Activated CD4-positive, CD25-positive, alpha-beta regulatory T cell (primary cell): ENCODE data around the gene PSKH1.
A peak's percentile ranks its signal among the peaks of the same experiment; 100 is the strongest.
"Not testable (repeated sequence)": the region's sequence is repeated elsewhere in the genome, so short reads cannot be mapped to it uniquely, and the experiment has no call there.

Source experiments
- DNase-seq, 4 experiments: peaks; one replicate each; lab custom pipeline; 2025; lab: John Stamatoyannopoulos, UW

PSKH1 gene

DNA sequence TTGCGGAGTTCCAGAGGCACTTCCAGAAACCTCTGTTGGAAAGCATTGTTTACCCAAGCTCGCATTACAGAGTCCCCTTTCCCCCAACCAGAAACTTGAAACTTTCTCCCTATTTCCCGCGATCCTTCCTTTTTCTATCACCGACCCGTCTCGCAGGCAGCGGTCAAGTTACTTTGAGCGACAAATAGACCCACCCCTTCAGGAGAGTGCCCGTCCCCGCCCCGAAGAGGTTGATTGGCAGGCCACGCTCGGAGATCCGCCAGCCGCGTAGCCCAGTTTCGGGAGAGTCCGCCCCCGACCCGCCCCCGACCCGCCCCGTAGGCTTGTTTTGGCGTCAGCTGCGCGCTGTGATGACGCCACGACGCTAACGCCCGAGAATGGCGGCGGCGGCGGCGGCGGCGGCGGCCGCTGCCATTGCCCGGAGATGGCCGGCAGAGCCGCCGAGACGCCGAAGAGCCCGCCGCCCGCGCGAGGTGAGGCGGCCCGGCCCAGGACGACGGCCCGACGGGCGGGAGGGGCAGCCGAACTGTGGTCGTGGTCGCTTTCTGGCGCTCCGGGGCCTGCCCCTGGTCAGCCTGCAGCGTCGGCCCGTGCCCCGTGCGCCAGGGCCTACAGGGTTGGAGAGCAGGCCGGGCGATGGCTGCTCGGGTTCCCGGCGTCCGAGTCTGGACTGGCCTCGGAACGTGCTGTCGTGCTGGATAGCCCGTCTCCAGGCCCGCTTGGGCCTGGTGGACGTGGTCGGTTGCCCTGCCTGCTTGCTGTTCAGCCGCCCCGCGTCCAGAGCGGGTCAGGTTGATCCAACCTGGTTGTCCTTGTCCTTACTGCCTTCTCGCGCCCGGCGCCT lies at the start of gene PSKH1:
TSS of gene PSKH1 (plus strand) at position 356 of the 844 bp plus-strand sequence. CDS start 15,496 bp downstream, outside the sequence.
- peak; percentile 91 to 96 (median 93) for DNase-seq

DNA sequence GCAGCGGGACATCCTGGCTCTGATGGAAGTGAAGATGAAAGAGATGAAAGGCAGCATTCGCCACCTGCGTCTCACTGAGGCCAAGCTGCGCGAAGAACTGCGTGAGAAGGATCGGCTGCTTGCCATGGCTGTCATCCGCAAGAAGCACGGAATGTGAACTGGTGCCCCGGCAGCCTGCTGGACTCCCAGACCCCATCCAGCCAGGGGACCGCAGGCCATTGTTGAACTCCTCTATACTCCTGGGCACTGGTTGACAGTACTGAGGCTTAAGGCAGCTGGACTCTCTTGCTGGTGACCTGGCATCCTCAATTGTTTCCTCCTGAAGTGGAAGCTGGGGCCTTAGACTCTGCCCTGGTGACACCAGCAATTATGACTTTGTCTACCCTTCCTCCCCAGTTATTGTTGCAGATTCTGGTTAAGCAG lies 49.7 kb upstream of the PSKH1 start:
- DNase-seq, result no peak

- DNase-seq, result no peak
Measured at GRCh38 chr16:67844497-67844896, 48.6 kb upstream of the PSKH1 start.

DNA sequence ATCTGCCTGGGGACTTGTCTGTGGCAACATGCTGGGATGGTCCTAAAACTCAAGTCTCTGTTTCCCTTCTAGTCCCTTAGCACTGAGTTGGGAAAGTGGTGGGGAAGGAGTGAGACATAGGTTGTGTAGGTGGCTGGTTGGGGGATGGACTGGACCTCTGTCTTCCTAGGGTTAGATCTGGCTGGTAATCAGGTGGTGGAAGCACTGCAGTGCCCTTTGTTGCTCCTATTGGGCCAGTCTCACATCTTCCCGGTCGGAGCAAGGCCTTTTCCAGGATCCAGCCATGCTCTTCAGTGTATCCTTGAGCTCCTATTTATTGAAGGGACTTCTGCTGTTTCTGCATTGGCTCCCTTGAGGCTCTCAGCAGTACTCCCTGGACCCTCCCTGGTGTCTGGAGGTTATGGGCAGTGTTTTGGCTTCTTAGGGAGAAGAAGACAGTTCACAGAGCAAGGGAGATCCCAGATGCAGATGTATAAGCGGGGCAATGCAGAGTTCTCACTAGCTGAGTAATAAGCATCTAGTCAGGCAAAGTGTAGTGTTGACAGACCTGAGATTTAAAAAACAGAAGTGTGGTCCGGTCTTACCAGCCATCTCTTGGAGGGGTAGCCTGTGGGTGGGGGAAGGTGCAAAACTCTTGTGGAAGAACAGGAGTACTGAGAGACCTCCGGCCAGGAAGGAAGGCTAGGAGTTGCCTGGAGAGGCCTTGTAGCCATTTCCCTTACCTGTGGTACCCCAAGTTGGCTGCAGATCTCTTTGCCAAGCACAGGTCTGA lies 47.6 kb upstream of the PSKH1 start:
- no peak for DNase-seq

DNA sequence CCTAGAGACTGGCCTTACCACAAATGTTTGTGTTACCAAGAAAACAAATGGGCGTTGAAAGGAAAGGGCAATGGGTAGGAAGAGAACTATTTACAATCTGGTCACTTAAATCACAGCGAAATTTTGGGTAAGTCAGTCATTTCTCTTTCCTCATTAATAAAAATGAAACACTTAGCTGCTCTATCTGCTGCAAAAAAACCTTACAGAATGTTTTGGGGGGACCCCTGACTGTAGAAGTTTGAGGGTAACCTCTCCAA lies 47.1 kb upstream of the PSKH1 start:
- no peak for DNase-seq

DNA sequence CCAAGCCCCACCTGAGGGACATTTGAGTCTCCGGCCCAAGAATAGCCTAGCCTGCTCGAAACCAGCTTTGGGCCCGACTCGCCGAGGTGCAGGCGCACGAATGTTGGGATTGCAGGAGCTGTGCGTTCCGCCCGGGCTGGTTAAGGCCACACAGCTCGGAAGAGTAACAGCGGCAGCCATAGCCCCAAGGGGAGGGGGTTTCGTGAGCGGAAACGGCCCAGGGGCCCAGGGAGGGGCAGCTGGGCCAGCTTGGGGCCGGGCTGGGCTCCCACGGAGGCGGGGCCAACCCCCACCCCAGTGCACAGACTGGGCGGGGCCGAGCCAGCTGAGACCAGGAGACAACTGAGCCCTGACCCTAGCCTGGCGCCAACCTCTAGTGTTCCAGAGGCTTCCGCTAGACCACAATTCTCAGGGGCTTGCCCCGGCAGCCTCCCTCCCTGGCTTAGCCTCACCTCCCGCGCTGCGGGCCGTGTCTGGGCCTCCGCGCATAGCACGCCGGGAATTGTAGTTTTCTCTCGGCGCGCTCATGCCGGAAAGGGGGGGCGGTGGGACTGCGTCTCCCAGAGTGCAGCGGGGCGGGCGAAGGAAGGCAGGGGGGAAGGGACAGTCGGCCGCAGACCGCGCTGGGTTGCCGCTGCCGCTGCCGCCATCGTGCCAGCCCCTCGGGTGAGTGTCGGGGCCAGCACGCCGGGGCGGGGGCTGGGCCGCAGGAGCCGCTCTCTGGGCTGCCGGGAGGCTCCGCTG lies 46.6 kb upstream of the PSKH1 start, which contains the start of gene NUTF2:
TSS of gene NUTF2 (plus strand) at position 614 of the 744 bp plus-strand sequence. CDS start 18,198 bp downstream, outside the sequence.
- peak; percentile 87 to 92 (median 89) for DNase-seq

- DNase-seq, result peak in 2 of 4 experiments; percentile 68 to 70
Measured at GRCh38 chr16:67847064-67847861, 45.8 kb upstream of the PSKH1 start, which contains the start of gene CENPT. Gene CENPT (minus strand): TSS chr16:67847693. CDS start chr16:67833859, 13,834 bp downstream.

DNA sequence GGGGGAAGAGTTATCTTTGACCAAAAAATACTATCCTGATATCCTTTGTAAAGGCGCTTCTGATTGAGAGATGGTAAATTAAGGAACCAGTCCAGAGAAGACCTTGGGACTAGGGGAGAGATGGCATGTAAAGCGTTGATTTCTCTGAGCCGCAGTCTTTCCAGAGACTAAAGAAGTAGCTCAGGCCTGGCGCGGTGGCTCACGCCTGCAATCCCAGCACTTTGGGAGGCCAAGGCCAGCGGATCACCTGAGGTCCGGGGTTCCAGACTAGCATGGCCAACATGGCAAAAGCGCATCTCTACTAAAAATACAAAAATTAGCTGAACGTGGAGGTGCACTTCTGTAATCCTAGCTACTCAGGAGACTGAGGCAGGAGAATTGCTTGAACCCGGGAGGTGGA lies 44.9 kb upstream of the PSKH1 start:
- no peak for DNase-seq

GRCh38 chr16:67853670-67854069 lies 39.4 kb upstream of the PSKH1 start:
- no peak for DNase-seq

DNA sequence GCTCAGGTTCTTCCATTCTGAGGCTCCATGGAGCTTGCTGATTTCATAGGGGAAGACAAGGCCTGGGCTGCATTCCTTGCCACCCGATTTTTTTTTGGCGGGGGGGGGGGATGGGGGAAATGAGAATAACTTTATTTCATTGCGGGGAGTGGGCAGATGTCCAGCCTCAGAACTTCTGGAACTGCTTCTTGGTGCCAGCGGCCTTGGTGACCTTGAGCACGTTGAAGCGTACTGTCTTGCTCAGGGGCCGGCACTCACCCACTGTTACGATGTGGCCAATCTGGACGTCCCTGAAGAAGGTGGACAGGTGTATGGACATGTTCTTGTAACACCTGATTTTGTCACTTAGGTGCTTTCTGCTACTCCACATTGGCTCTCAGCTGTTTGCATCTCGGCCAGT lies 37.3 kb upstream of the PSKH1 start:
- DNase-seq, result no peak

- DNase-seq, result no peak
Measured at GRCh38 chr16:67856927-67857546, 36.0 kb upstream of the PSKH1 start.

- no peak for DNase-seq
Measured at GRCh38 chr16:67857547-67858233, 35.4 kb upstream of the PSKH1 start.

GRCh38 chr16:67858500-67858899 lies 34.6 kb upstream of the PSKH1 start:
- DNase-seq, result no peak

DNA sequence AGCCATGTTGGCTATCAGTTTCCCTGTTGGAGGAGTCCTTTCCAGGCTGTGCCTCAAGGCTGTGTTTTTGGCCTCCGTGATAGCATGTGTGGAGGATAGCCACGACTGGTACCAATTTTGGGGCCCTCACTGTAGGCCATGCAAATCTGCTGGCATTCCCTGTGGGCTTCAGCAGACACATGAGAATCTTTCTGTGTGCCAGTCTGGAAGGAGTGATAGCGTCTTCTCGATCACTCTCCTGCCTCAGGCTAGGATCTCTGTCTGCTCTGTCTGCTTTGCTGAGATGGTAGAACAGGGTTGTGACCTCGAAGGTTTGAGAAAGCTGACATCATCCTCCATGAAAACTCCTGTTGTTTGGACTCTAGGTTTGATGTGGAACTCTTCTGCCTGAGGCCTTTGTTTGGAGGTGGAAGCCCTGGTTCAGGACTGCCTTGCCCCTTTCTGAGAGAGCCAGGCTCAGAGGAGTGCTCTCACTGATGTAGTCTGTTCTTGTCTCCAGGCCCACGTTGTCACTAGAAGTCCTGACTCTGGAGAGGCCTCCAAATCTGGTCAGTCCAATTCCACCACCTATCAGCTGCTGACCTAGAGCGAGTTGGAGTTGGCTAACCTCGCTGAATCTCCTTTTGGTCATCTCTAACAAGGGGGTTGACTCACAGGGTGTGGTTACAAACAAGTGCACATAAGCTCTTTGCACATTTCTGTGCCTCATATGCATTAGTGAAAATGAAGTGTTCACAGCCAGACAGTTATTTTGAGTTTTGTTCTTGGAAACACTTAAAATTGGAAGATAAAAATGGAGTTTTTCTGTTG lies 32.3 kb upstream of the PSKH1 start:
- DNase-seq, result no peak

GRCh38 chr16:67861877-67862276 lies 31.2 kb upstream of the PSKH1 start:
- DNase-seq, result no peak

- DNase-seq, result no peak
Measured at GRCh38 chr16:67862623-67863583, 30.2 kb upstream of the PSKH1 start.

DNA sequence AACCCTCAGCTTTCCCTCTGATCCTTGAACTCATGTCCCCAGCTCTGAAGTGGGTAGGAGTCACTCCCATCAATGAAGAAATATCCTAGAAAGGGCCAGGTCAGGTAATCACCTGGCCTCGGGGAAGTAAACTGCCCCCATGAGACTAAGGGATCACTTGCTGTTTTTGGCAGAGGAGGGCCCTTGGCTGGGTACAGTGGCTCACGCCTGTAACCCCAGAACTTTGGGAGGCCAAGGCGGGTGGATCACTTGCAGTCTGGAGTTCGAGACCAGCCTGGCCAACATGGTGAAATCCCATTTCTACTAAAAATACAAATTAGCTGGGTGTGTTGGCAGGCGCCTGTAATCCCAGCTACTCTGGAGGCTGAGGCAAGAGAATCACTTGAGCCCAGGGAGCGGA lies 29.0 kb upstream of the PSKH1 start:
- DNase-seq, result not testable (repeated sequence)

- no peak for DNase-seq
Measured at GRCh38 chr16:67864594-67864993, 28.5 kb upstream of the PSKH1 start.
